Activated B cell treated with CpG ODN at 0.5 μM for 24 hours (primary cell): ENCODE results near the gene NADSYN1. TPM values are rescaled to one million over a fixed set of nuclear protein-coding genes. Genes with fewer than 3 reads are reported as not detected.

ENCODE experiments used
- ATAC-seq: fragments of 200-7000 bp; cut with Tn5 transposase; one replicate; pipeline ENCODE4 v1.10.0; 2021; ENCODE audit warnings: low read depth, mild to moderate bottlenecking, moderate library complexity
- CTCF ChIA-PET: fragments of 350-600 bp; sonication (Branson Sonifier 250); formaldehyde crosslinking; loops from one replicate; lab custom pipeline; 2021; ENCODE audit warnings: antibody characterized with exemption; lab: Charles Lee
- POLR2A ChIA-PET: fragments of 350-600 bp; sonication (Branson Sonifier 250); formaldehyde crosslinking; loops from one replicate; lab custom pipeline; 2021; ENCODE audit warnings: antibody characterized with exemption; lab: Charles Lee
- DNase-seq: peaks from one replicate; pipeline ENCODE4 v3.0.0; 2022
- H3K27ac Mint-ChIP-seq: one replicate; pipeline ENCODE4 v1.8.0; 2020; ENCODE audit warnings: mixed read lengths
- H3K27me3 Mint-ChIP-seq: one replicate; pipeline ENCODE4 v1.8.0; 2021; ENCODE audit warnings: mixed read lengths
- H3K36me3 Mint-ChIP-seq: one replicate; pipeline ENCODE4 v1.8.0; 2021; ENCODE audit warnings: low read depth, mixed read lengths
- H3K4me1 Mint-ChIP-seq: one replicate; pipeline ENCODE4 v1.8.0; 2021; ENCODE audit warnings: mixed read lengths
- H3K4me3 Mint-ChIP-seq: one replicate; pipeline ENCODE4 v1.8.0; 2020; ENCODE audit warnings: mild to moderate bottlenecking, mixed read lengths
- H3K9me3 Mint-ChIP-seq: one replicate; pipeline ENCODE4 v1.8.0; 2020; ENCODE audit warnings: mixed read lengths
- CTCF ChIP-seq: fragments of 200-600 bp; IDR thresholded peaks from one replicate; pipeline ENCODE4 v1.8.0; 2022; ENCODE audit warnings: antibody characterized with exemption, mild to moderate bottlenecking
- intact Hi-C: fragments of 100-400 bp; cut with micrococcal nuclease; formaldehyde crosslinking; loops from one replicate; pipeline ENCODE4 v1.15.1; 2024
- total RNA-seq: library from RNA; stranded (reverse); gene quantifications from 2 replicates; pipeline ENCODE4 v1.2.3, GENCODE V29; 2022

NADSYN1 gene
- total RNA-seq, 1 donor from 2014 or later = 146 TPM

DNA sequence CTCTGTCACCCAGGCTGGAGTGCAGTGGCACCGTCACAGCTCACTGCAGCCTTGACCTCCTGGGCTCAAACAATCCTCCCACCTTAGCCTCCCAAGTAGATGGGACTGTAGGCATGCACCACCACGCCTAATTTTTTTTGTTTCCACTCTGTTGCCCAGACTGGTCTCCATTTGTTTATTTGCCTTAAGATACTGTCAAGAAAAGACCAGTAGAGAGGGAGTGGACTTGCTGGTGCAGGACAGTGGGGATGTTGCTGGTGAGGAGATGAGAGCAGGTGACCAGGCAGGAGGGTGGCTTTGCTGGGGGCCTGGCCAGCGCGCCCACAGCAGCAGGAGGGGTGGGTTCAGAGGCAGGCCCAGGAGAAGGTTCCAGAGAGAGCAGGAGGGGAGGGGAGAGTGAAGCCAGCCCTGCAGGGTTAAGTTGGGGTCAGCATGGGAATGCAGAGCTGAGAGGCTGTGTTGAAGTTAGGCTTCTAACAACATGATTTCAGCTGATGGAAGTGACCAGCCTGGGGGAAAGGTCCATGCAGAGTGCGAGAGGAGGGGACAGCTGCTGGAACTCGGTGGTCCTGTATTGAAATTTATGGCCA lies 35.8 kb downstream of the NADSYN1 start:
- Mint-ChIP-seq H3K36me3 (peaks cover 87% of the 10 kb centered on the region), H3K4me1 (peaks cover 10% of the 10 kb centered on the region), H3K27me3 (no peaks in the 10 kb centered on the region), H3K4me3 (no peak overlapping the region), H3K9me3 (no peaks in the 10 kb centered on the region), H3K27ac (no peak overlapping the region)
- no peak for TF ChIP-seq CTCF
- CTCF ChIA-PET = no interaction called here
- DNase-seq (no peak), ATAC-seq (no peak)
- POLR2A ChIA-PET = interaction anchor here (0.6 kb wide), 1 partner anchor 36 kb away, joined by 3 read pairs; the partner anchor contains the start of gene NADSYN1
- intact Hi-C loops = no loop called here

- Mint-ChIP-seq H3K27ac (no peak overlapping the region), H3K9me3 (no peaks in the 10 kb centered on the region), H3K4me3 (no peak overlapping the region), H3K36me3 (peaks cover 86% of the 10 kb centered on the region), H3K4me1 (peaks cover 10% of the 10 kb centered on the region), H3K27me3 (no peaks in the 10 kb centered on the region)
- ChIA-PET CTCF (no interaction called here), POLR2A (no interaction called here)
- DNase-seq (peak; percentile 15), ATAC-seq (peak; percentile 52)
- TF ChIP-seq CTCF = no peak
- intact Hi-C loops = no loop called here
Observed at GRCh38 chr11:71489311-71490043, 36.5 kb downstream of the NADSYN1 start.

DNA sequence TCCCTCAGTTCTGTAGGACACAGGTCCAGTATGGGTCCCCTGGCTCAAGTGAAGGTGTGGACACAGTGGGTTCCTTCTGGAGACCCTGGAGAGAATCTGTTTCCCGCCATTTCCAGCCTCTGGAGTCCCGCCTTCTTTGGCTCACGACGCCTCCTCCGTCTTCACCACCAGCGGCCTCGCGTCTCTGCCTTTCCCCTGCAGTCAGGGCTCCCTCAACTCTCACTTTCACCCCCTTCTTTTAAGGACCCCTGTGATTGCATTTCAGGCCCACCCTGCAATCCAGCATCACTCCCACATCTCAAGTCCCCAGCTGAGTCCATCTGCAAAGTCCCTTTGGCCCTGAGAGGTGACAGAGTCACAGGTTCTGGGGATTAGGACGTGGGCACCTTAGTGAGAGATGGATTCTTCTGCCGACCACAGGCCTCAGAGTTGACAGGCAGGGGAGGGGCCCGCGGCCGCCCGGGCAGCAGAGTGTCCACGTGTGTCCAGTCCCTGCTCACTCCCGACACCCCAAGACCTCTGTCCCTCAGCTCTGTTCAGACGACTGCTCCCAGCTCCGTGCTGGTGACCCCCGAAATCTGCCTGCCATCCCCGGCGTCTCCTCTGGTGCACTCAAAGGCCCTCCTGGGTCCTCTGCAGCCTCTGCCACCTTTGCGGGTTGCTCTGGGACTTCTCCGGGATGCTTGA lies 37.2 kb downstream of the NADSYN1 start:
- CTCF ChIA-PET = no interaction called here
- Mint-ChIP-seq H3K4me3 (no peak overlapping the region), H3K36me3 (peaks cover 86% of the 10 kb centered on the region), H3K27me3 (no peaks in the 10 kb centered on the region), H3K4me1 (peaks cover 10% of the 10 kb centered on the region), H3K9me3 (no peaks in the 10 kb centered on the region), H3K27ac (no peak overlapping the region)
- no peak for TF ChIP-seq CTCF
- no peak for ATAC-seq
- DNase-seq = peak; percentile 4
- intact Hi-C loops = no loop called here
- POLR2A ChIA-PET = no interaction called here

DNA sequence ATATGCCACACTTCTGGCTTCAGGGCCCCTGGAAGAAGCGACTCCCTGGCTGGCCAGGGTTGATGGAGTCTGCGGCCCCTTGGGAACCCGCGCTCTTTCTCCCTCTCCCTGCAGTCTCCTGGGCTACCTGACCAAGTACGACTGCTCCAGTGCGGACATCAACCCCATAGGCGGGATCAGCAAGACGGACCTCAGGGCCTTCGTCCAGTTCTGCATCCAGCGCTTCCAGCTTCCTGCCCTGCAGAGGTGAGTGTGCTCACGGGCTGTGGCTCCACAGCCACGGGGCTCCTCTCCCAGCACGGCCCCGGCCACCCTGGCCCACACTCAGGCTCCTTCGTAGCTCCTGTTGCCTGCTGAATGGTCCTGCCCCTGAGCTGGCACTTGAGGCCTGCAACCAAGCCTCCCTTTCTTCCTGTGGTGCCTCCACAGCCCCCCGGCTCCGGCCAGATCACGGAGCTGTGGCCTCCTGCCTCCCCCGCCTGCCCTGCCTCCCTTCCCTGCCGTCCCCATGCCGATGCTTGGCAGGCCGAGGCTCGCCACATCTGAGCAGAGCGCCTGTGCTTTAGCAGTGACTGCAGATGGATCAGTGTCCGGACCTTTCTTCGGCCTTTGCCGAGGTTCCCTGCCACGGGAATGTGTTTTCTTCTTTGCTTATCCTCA lies 37.9 kb downstream of the NADSYN1 start:
- ChIA-PET POLR2A (no interaction called here), CTCF (no interaction called here)
- H3K27ac Mint-ChIP-seq = no peak overlapping the region
- intact Hi-C loops = no loop called here
- peaks cover 10% of the 10 kb centered on the region for H3K4me1 Mint-ChIP-seq
- peaks cover 86% of the 10 kb centered on the region for H3K36me3 Mint-ChIP-seq
- ATAC-seq = no peak
- TF ChIP-seq CTCF = no peak
- no peaks in the 10 kb centered on the region for H3K27me3 Mint-ChIP-seq
- peak; percentile 7 for DNase-seq
- no peak overlapping the region for H3K4me3 Mint-ChIP-seq
- H3K9me3 Mint-ChIP-seq = no peaks in the 10 kb centered on the region

DNA sequence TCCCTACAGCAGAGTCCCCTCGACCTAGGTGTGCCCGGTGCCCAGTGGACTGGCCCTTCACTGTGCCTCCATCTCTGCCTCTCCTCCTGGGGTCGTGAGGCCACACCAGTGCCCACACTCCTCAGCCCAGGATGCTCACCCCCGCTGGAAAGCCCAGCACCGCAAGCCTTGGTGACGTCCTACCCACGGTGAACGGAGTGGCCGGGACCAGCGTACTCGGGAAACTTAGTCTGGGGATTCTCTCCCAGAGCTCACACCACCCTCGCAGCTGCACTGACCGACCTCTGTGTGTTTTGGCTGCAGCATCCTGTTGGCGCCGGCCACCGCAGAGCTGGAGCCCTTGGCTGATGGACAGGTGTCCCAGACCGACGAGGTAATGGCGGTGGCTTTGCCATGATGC lies 38.5 kb downstream of the NADSYN1 start:
- ATAC-seq = no peak
- no peaks in the 10 kb centered on the region for H3K27me3 Mint-ChIP-seq
- H3K27ac Mint-ChIP-seq = no peak overlapping the region
- no peak for DNase-seq
- intact Hi-C loops = no loop called here
- H3K4me1 Mint-ChIP-seq = peaks cover 10% of the 10 kb centered on the region
- ChIA-PET CTCF (no interaction called here), POLR2A (no interaction called here)
- H3K36me3 Mint-ChIP-seq = peaks cover 86% of the 10 kb centered on the region
- H3K9me3 Mint-ChIP-seq = no peaks in the 10 kb centered on the region
- H3K4me3 Mint-ChIP-seq = no peak overlapping the region
- TF ChIP-seq CTCF = no peak
